PC-9 (cell line): ENCODE measurements around the gene SHFL.

ENCODE experiments used
- CTCF ChIP-seq: fragments of 200-600 bp; sonication (generic); conservative IDR thresholded peaks from 2 replicates; pipeline ENCODE4 v1.6.1; 2017; ENCODE audit warnings: mixed run types, antibody characterized with exemption, mild to moderate bottlenecking, moderate library complexity
- EZH2 ChIP-seq: fragments of 200-600 bp; sonication (generic); IDR thresholded peaks from 2 replicates; pipeline ENCODE4 v1.8.0; 2017; ENCODE audit warnings: antibody characterized with exemption, low read depth

GRCh38 chr19:10138879-10139795 is 53.0 kb downstream of the SHFL start:
- TF ChIP-seq CTCF (no peak), EZH2 (no peak)
